ENCODE measurements around the gene AHDC1.

The AHDC1 gene

DNA sequence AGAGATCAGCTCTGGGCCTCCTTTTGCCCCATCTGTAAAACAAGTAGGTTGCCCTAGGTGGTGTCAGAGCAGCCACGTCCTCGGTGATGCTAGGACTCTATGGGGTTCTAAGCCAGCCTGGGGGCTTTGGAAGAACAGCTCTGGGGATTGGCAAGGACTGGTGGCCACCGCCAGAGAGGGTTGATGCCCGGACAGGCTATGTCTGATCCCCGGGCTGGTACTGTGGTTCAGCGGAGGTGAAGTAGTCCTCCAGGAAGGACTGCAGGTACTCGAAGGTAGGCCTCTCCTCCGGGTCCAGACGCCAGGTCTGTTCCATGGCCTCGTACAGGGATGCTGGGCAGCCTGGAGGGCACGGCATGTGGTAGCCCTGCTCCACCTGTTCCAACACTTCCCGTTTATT lies 8.8 kb upstream of the AHDC1 start:
- DNase-seq: no peak

DNA sequence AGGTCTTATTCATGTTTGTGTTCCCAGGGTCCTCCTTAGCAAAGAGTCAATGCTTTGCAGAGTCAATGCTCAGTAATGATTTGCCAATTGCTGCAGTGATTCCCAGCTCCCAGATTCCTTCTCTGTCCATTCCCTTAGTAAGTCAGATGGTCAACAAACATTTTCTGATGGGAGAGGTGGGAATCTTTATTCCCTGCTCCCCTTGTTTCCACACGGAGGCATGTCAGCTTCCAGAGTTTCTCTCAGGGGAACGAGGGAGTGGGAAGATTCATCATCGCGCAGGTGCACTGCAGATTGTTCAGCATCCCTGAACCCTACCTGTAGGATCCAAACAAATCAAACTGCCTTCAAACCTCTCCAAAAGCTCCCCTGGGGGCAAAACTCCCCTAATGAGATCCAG lies 7.5 kb upstream of the AHDC1 start:
- DNase-seq: no peak

DNA sequence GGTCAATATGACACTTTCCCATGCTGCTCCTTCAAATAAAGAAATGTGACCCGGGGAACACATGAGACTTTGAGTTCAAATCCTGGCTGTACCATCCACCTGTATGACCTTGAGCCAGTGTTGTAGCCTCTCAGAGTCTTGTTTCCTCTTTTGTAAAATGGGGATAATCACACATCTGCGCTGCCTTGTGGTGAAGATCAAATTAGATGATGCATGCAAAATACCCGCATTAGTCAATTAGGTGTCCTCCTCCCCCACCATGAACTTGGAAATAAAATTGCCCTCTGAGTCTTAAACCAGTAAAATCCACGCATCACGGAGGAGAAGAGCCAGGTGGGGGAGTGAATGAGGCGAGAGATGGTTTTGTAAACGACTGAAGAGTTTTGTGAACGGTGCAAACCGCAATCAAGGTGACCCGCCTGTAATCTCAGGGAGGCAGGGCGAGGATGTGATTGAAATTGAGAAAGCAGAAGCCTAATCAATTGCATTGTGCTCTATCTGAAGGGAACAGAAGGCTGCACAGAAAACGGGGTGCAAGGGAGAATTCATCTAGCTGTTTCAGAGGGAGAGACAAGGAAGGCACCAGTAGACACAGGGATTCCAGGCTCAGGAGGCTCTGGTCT lies 5.8 kb upstream of the AHDC1 start:
- no peak for DNase-seq

DNA sequence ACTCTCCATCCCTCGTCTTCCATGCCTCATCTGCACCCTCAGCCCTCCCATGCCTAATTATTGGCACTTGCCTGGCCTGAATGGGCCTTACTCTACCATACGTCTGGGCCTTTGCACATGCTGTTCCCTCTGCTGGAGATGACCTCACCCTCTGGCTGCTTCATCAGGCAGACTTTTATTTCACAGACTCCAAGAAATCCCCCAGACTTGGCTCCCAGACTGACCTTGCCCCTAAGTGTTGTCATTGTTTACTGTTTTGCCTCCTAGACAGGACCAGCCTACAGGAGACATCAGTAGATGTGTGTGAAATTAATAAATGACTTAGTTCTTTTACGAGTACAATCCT lies 5.2 kb upstream of the AHDC1 start:
- no peak for DNase-seq

DNA sequence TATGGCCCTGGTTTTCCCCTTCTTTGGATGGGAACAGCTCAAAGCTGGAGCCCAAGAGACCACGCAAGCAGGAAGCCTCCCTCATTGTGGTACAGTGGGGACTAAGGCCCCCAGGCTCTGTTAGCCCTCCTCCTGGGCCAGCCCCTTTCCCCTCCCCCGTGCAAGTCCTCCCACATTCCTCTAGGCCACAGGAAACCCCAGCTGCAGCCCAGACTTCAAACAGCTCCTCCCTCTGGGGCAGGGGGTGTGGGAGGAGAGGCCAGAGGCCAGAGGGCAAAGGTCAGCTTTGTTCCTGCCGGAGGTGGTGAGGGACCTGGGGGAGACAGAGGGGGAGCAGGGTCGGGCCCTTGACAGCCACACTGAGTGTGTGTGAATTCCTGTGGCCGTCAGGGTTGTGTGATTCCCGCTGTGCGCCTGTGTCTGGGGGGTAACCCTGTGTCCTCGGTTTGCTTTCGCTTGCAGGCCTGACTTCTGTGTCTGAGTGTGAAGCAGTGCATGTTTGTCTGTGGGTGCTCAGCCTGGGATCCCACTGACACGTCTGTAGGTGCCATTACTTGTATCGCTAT lies 3.4 kb upstream of the AHDC1 start:
- no peak for DNase-seq

DNA sequence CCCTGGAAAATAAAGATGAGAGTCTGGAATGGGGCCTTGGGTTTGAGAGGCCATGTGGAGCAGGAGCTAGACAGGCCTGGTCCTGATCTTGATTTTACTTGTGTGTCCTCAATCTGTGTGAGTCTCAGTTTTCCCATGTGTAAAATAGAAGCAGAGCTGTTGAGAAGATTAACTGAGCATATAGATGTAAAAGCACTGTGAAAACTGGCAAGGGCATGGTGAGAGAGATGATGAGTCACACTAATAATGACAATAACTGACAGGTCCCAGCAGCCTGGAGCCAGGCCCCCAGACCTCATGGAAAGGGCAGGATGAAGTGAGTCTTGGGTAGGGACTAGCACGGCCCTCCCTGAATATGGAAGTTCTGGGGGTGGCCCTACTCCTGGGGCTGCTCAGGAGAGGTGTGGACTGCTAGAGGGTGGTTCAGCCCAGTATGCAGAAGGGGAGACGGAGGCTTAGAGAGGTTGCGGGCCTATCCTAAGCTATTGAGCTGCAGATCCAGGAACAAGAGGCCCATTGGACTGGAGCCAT lies 2.8 kb upstream of the AHDC1 start:
- no peak for DNase-seq

DNA sequence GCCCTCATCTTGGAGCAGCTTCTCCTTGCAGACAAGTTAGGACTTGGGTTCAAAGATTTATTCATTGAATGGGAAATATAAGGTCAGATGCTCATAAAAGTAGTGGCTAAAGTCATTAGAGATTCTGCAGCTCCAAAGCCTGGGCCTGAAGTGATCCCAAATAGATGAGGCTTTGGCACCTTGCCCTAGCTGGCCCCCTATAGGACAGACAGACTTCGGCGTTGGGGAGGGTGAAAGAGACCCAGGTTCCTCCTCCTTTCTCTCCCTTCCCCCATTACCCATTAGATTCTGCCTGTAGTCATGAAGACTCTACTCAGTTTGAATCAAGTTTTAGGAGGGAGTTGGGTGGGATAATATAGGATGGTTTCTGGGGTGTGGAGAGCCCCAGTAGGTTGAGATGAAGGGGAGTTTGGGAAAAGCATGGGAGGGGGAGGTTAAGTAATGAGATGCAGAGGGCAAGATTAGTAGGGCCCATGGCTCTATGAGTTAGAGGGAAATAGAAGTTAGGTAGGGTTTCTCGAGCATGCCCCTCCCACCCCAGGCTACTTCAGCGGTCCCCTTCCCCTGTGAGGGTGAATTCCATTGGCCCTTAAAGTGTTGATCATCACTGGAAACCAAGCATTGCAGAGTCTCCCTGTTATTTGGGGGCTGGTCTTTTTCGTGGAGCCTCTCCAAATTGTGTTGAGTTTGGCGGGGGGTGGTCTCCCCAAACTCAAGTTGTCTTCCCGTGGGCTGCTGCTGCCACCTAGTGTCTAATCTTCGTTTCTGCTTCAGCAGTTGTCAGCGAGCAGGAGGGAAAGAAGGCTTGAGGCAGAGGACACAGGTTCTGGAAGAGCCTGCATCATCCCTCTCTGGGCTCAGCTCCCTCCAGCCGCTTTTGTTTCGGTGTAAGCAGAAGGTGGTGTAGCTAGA lies 2.1 kb upstream of the AHDC1 start:
- DNase-seq: peak; percentile 30 to 54

DNA sequence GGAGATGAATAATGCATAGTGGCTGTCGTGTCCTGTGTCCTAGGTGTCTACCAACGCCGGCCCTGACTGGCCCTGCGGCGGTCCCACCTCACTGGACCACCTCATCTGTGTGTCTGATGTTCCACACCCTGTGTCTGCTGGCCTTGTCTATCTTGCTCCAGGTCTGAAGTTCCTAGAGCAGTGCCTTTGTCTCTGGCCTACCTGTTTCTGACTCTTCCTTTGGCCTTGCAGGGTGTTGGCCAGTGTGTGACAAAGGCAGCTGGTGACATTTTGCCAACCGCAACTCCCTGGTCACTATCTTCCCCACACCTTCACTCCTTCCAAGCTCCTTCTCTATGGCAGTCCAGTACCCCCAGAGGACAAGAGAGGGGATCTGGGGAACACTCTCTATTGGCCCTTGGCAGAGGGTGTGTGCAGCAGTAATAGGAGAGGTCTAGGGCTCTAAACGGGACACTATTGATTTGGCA lies 1.4 kb upstream of the AHDC1 start:
- DNase-seq: no peak

DNA sequence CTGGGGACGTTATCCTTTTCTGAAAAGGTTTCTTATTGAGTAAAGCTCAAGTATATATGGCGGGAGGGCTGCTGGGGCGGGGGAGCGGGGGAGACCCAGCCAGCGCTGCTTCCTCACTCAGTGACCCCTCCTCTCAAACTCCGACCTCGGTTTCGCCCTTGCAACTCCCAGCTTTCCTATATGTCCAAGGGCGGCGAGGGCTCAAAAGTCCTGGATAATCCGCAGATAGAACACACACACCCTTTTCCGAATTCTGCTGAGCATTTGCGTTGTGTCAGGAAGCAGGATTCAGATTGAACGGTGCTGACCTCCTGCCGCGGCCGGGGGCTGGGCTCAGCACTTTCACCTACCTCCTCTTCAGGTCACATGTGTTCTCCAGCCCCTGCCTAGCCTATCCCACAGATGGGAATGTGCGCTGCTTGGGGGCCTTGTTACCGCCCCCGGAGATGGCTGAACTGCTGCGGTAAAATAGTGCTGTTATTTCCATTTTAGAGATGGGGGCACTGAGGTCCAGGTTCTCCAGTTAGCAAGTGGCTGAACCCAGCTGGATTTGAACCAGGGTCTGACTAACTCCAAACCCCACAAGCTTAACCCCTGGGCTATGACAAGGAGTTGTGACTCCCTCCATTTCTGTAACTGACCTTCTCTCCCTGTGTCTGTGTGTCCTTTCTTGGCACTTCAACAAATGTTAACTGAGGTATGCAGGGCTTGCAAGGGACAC lies 795 bp upstream of the AHDC1 start:
- DNase-seq: peak in 1 of 2 experiments; percentile 15

DNA sequence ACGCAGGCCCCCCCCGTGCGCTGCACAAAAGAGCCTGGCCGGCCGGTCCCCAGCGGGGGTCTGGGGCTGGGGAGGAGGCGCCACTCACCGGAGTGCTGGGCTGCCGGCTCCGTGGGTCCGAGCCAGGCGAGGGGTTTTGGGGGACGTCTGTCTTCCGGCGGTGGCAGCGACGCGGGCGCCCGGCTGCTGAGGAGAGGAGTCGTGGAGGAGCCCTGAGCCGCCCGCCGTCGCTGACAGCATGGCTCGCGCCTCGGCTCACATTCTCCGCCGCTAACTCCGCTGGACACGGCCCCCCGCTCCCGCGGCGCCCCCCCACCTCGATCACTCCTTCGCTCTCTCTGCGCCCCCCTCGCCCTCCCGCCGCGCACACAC lies 649 bp downstream of the AHDC1 start:
- DNase-seq: no peak

DNA sequence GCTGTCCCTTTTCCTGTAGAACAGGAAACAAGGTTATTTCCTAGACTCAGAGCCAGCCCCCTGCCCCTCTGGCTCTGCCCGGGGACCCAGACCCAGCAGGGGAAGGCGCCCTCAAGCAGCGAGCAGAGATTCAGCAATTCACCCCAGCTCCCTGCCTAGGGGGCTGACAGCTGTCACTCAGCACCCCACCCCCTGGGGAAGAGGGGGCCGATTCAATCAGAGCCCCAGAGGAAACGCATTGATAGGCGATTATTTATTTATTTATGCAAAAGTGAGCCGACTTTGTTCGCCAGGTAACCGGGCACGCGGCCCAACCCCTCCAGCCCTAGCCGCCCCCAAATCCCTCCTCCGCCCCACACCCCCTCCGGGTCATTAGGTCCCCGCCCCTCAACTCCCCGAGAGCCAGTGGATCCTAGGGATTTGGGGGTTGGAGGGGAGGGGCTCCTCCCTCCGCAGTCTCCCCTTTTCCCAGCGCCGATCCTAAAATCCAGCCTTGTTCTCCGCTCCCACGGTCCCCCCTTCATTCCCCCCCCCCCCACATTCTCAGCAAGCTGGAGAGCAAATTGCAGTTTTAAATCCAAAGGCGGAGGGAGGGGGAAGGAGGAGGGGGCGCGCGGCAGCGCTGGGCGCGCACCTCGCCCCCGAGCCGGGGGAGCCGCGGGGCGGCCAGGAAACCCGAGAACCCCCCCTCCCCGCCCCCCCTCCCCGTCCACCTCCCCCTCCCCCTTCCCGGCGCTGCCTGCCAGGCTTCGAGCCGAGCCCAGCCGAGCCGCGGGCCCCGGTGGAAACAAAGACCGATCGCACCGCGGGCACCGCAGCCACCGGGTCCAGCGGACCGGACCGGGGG lies 1.3 kb downstream of the AHDC1 start:
- no peak for DNase-seq

DNA sequence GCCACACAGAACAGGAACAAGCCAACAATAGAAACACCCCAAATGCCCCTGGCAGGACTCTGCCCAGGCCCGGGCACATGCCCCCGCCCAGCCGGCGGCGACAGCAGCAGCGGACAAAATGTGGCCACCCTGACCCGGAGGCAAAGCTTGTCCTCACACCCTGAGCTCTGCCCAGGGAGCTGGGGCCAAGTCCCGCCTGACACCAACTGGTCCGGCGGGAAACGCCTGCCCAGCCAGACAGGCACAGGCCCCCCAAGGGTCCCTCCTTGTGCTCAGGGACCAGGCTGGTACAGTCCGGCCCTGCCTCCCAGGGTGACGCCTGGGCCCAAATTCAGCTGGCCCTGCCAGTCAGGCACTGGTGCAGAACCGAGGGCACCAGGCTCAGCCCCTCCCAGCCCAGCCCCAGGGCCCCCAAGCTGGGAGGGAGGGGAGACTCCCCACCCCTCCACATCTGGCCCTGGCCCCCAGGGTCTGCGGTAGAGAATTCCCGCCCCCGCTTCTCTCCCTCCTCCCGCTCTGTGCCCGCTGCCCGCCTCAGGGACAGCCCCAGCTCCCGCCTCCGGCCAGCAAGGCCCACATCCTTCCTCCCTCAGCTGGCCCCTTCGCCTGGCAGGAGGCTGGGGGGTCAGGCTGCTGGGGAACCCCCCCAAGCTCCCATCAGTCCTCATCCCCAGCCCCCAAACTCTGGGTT lies 2.0 kb downstream of the AHDC1 start:
- peak in 1 of 2 experiments; percentile 4 for DNase-seq

DNA sequence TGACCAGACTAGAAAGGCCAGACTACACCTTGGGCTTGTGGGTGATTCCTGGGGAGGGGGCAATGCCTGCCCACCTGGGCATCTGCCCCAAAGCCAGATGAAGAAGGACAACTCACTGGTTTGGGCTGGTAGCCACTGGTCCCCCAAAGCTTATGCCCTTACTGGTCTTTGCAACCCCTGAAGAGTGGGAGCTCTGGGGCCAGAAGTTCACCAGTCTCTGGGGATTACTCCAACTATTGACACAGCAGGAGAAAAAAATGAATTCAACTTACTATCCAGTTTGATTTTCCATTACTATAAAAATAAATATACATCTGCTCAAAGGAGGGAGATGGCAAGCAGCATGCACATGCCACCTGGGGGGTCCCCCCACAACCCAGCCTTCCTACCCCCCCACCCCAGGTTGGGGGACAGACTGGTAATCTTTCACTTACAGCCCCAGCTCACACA lies 2.6 kb downstream of the AHDC1 start:
- DNase-seq: no peak

DNA sequence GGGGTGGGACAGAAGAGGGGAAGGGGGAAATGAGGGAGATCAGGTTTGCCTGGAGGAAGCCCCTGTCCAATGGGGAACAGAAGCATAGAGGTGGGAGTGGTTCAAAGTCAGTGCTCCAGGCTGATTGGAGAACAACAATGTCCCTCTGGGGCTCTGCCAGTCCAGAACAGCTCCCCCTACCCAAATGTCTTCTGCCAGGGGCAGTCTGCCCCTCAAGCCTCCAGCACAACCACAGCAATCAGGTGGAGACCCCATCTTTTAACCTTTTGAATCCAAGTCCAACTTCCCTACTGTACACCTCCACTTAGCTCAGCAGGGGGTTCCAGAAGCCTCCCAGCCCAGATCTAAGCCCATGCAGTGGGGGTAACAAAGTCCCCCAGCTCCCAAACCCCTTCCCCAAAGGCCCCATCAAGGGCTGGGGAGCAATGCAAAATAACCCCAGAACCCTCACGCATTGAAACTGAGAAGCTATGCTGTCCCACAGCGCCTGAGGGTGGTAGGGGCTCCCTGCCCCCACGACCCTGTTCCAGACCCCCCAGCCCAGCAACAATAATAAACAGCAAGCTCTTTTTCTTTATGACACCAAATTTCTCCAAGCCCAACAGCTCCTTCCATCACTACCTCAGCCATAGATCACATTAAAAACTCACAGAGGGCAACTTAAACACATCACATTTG lies 3.3 kb downstream of the AHDC1 start:
- no peak for DNase-seq

DNA sequence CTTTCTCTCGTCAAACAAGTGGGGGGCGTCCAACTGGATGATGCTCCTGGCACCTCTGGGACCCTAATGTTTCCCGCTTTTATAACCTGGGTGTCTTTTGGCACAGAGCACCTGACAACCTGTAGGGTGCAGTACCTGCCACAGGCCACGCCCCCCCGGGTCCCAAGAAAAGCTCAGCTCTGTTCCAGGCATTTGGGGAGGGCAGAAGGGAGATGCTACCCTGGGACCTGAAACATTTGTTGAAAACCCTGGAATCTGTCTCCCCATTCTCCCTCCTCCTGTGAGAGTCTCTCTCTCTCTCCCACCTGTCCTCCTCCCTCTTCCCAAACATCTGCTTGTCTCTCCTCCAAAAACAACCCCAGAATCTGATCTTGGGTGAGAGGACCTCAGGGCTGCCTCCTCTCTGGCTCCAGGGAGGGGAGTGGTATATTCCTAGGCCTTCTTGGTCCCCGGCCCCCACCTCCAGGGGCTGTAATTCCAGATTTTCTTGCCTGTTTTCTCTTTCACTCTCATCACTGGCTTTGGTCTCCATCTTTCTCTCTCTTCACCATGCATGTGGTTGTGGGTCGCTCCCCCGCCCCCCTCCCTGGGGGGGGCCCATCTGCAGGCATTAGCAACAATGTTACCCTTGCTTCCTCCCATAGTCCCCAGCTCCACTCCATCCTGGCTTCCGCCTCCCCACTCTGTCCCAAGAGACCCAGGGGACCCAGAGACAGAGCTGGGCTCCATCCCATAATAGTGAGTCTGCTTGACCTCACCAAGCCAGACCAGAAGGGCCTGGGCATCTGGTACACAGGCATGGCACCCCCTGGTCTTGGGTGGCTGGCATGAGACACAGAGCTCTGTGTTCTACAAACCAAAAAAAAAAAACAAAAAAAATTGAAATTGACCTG lies 4.1 kb downstream of the AHDC1 start:
- no peak for DNase-seq

DNA sequence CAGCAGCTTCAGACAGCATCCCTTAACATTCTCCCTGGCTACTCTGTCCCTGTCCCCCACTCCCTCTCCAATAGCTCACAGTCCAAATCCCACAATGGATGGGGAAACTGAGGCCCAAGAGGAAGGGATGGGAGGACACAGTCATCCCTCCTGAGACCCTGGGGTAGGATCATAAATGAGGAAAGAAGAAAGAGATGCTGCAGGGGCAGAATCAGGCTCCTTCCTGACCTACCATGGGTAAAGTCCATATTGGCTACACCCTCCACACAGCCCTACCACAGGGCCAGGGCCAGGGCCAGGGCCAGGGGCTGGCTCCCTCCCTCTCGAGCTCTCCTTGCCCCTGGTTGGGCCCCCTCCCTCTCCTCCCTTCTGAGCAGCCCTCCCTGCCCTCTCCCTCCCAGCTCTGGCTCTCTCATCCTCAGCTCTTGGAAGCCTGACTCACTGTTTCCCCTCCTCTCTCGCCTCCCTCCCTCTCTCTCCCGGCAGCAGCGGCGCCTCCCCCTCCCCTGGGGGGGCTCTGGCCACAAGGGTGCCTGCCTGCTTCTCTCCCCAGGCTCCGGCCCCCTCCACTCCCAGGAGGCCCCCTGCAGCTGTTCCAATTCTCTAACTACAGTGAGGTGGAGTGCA lies 4.9 kb downstream of the AHDC1 start:
- peak in 1 of 2 experiments; percentile 32 for DNase-seq

DNA sequence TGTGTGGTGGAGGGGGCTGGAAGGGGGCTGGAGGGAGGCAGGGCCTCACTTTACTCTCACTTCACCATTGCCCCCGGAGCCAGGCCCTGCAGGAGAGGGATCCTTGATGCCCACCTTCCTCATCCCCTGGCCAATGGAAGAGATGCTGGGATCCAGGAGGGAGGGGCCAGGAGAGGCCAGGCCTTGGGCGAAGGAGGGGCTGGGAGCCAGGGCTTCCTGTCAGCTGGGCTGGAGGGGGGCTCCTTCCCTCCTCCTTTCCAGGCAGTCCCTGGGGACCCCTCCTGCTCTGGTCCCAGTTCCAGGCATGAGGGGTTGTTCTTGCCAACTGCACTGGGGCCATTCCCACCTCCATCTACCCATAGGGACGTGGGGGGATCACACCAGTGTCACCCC lies 5.7 kb downstream of the AHDC1 start:
- no peak for DNase-seq

DNA sequence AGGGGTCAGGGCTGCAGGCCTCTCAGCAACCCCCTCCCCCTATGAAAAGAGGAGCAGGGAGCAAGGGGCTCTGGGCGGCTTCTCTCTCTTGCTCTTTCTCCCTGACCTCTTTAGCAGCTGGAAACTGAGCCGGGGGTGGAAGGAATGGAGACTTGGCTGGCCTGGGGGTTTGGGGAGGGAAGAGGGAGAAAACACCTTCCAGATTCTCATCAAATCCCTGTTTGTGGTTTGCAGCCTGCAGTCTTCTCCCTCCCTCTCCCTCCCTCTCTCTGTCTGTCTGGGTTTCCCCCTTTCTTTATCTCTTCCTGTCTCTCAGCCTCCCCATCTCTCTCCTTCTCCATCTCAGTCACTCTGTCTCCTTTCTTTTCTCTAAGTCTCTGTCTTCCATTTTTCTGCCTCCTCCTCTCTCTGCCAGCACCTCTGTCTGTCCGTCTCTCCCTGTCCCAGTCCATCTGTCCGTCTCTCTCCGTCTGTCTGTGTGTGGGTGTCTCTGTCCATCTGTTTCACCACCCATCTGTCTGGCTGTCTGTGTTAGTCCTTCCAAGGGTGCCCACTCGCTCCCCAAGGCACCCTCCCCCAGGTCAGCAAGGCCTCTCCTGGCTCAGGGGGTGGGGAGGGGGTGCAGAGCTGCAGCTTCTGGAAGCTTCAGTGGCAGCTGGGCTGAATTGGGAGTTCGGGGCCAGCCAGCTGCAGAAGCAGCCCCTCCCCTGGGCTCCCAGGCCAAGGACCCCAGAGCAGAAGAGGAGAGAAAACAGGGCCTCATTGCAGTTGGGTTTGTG lies 6.2 kb downstream of the AHDC1 start:
- no peak for DNase-seq

DNA sequence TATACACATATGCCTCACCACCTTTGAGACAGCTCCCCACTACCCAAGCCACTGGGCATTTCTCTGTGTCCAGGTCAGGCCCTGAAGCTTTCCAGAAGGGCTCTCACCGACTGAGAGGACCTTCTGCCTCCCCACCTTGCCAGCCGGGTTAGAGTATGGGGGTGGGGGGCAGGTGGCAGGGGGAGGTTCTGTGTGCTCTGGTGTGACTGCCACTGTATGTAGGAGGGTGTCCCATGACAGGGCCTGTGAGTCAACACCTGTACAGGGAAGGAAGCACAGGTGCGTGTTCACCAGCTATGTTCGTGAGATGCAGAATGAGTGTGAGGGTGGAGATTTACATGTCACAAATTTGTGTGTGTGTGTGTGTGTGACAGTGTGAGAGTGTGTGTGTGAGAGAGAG lies 7.0 kb downstream of the AHDC1 start:
- DNase-seq: no peak

Measured in SHP77 (cell line).